Activated naive CD4-positive, alpha-beta T cell treated with anti-CD3 and anti-CD28 coated beads for 36 hours (primary cell): ENCODE measurements around the gene ZNF526. TPM values are rescaled to one million over a fixed set of nuclear protein-coding genes. Genes with fewer than 3 reads are reported as not detected.

ENCODE experiments used
- CTCF ChIA-PET: fragments of 350-600 bp; sonication (Branson Sonifier 250); formaldehyde crosslinking; loops from one replicate; lab custom pipeline; 2021; ENCODE audit warnings: antibody characterized with exemption; lab: Charles Lee
- DNase-seq: peaks from one replicate; pipeline ENCODE4 v3.0.0-alpha.2; 2020
- H3K27ac Mint-ChIP-seq: one replicate; pipeline ENCODE4 v1.8.0; 2021; ENCODE audit warnings: mild to moderate bottlenecking, mixed read lengths
- H3K27me3 Mint-ChIP-seq: one replicate; pipeline ENCODE4 v1.8.0; 2021; ENCODE audit warnings: low read depth, mixed read lengths
- H3K36me3 Mint-ChIP-seq: one replicate; pipeline ENCODE4 v1.8.0; 2021; ENCODE audit warnings: low read depth, mixed read lengths
- H3K4me1 Mint-ChIP-seq: one replicate; pipeline ENCODE4 v1.8.0; 2021; ENCODE audit warnings: low read depth, mixed read lengths
- H3K4me3 Mint-ChIP-seq: one replicate; pipeline ENCODE4 v1.8.0; 2021; ENCODE audit warnings: mild to moderate bottlenecking, moderate library complexity, mixed read lengths
- H3K9me3 Mint-ChIP-seq: one replicate; pipeline ENCODE4 v1.8.0; 2021; ENCODE audit warnings: mixed read lengths
- intact Hi-C: fragments of 100-400 bp; cut with micrococcal nuclease; formaldehyde crosslinking; loops from one replicate; pipeline ENCODE4 v1.15.1; 2023
- total RNA-seq, 2 experiments: library from RNA; stranded (reverse); gene quantifications; one replicate each; pipeline ENCODE4 v1.2.3, GENCODE V29; 2021

ZNF526 gene
- total RNA-seq, 2 experiments from 2014 or later, result 11.5 to 11.6 TPM

GRCh38 chr19:42198676-42199439, 21.3 kb upstream of the ZNF526 start:
- Mint-ChIP-seq H3K4me3 (peak overlapping the region; percentile 58), H3K27ac (peak overlapping the region; percentile 96), H3K36me3 (peaks cover 38% of the 10 kb centered on the region), H3K27me3 (no peaks in the 10 kb centered on the region), H3K9me3 (no peaks in the 10 kb centered on the region), H3K4me1 (peaks cover 76% of the 10 kb centered on the region)
- peak; percentile 87 for DNase-seq
- CTCF ChIA-PET, result interaction anchor here (0.5 to 1.9 kb wide), 5 partner anchors 10 to 199 kb away, joined by 3 to 8 read pairs (median 3); partner anchors contain the start of gene POU2F2
- intact Hi-C loops, result loop anchor here (1.0 kb wide), 6 partner anchors 18 to 126 kb away; partner anchors contain the start of genes DEDD2, GSK3A and MEGF8

- intact Hi-C loops, result loop anchor here (1.0 to 2.0 kb wide), 7 partner anchors 18 to 126 kb away; partner anchors contain the start of genes DEDD2, GSK3A and MEGF8
- DNase-seq, result peak; percentile 88
- Mint-ChIP-seq H3K9me3 (no peaks in the 10 kb centered on the region), H3K4me1 (peaks cover 79% of the 10 kb centered on the region), H3K27ac (peak overlapping the region; percentile 96), H3K27me3 (no peaks in the 10 kb centered on the region), H3K4me3 (peak overlapping the region; percentile 58), H3K36me3 (peaks cover 39% of the 10 kb centered on the region)
- CTCF ChIA-PET, result interaction anchor here (0.7 to 1.9 kb wide), 3 partner anchors 10 to 16 kb away, joined by 3 to 8 read pairs (median 4); no protein-coding TSS in a partner anchor
Observed at GRCh38 chr19:42199440-42200115, 20.5 kb upstream of the ZNF526 start.

DNA sequence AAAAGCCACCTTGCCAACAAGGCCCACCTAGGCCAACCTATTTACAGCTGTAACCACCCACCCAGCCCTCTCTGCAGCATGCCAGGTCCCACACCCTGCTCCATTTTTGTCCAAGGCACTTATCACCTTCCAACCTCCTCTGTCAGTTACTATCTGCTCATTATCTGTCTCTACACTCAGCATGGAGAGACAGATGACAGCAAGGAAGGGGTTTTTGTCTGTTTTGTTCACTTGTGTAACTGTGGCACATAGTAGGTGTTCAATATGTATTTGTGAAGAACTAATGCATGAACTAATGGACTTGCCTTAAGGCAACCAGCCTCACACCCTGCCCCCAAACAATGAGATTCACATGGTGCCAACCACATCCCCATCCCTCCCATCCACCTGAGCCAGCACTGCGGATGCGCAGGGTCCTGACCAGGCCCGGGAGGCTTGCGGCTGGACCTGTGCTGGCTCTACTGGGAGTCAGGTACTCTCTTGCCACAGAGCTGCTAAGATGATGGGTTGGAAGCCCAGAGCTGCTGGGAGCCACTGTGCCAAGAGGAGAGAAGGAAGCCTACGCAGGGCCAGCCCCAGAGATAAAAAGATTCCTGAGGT, 19.9 kb upstream of the ZNF526 start:
- Mint-ChIP-seq H3K9me3 (no peaks in the 10 kb centered on the region), H3K27me3 (no peaks in the 10 kb centered on the region), H3K4me1 (peaks cover 86% of the 10 kb centered on the region), H3K36me3 (peaks cover 43% of the 10 kb centered on the region), H3K27ac (peak overlapping the region; percentile 96), H3K4me3 (peak overlapping the region; percentile 58)
- intact Hi-C loops, result loop anchor here (2.0 kb wide), 1 partner anchor 83 kb away; no protein-coding TSS in a partner anchor
- CTCF ChIA-PET, result interaction anchor here (1.0 kb wide), 1 partner anchor 15 kb away, joined by 5 read pairs; no protein-coding TSS in a partner anchor
- no peak for DNase-seq

DNA sequence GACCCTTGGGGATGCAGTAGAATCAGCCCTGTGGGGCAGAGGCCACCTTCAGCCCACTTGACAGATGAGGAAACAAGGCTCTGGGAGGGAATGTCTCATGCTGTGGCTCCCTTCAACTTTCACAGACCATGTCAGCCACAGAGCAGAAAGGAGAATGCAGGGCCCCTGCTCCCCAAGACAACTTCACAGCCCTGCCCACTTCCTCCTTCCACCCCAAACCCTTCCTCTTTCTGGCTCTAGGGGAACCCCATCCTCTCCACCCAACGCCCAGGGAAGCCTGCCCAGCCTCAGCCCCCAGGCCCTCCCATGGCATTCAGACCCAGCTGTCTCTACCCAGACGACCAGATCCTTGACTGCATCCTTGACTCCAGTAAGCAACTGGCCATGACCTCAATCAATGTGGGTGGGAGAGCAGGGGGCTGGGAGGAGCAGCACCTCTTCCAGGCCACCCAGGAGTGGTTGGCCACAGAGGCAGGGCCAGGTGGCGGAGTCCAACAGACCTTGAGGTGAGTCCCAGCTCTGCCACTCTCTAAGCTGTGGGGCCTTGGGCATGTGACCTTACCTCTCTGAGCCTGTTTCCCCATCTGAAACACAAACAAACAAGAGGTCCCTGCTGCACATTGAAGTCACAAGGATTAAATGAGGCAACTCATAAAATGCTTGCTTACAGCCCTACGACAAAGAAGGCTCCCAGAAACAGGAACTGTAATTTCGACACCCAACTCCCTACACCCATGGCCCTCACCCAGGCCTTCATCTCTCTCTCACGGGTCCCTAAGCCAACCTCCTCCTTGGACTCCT, 18.4 kb upstream of the ZNF526 start:
- CTCF ChIA-PET, result interaction anchor here (0.7 to 1.4 kb wide), 5 partner anchors 12 to 168 kb away, joined by 3 to 5 read pairs (median 4); partner anchors contain the start of gene DEDD2
- intact Hi-C loops, result loop anchor here (2.0 kb wide), 1 partner anchor 81 kb away; no protein-coding TSS in a partner anchor
- Mint-ChIP-seq H3K27me3 (no peaks in the 10 kb centered on the region), H3K27ac (peak overlapping the region; percentile 96), H3K4me3 (peak overlapping the region; percentile 68), H3K9me3 (no peaks in the 10 kb centered on the region), H3K4me1 (peaks cover 85% of the 10 kb centered on the region), H3K36me3 (peaks cover 40% of the 10 kb centered on the region)
- DNase-seq, result peak; percentile 84

GRCh38 chr19:42202290-42202880, 17.7 kb upstream of the ZNF526 start:
- CTCF ChIA-PET, result interaction anchor here (0.5 to 1.4 kb wide), 5 partner anchors 13 to 94 kb away, joined by 3 to 7 read pairs (median 4); partner anchors contain the start of gene DEDD2
- Mint-ChIP-seq H3K27me3 (no peaks in the 10 kb centered on the region), H3K4me3 (peak overlapping the region; percentile 10), H3K27ac (peak overlapping the region; percentile 96), H3K4me1 (peaks cover 84% of the 10 kb centered on the region), H3K36me3 (peaks cover 37% of the 10 kb centered on the region), H3K9me3 (no peaks in the 10 kb centered on the region)
- intact Hi-C loops, result no loop called here
- DNase-seq, result no peak

- no peak overlapping the region for H3K4me3 Mint-ChIP-seq
- CTCF ChIA-PET, result interaction anchor here (0.8 kb wide), 1 partner anchor 18 kb away, joined by 3 read pairs; no protein-coding TSS in a partner anchor
Observed at GRCh38 chr19:42203700-42204099, 16.4 kb upstream of the ZNF526 start.

GRCh38 chr19:42204664-42205063, 15.4 kb upstream of the ZNF526 start:
- Mint-ChIP-seq H3K4me3 (no peak overlapping the region), H3K4me1 (peaks cover 81% of the 10 kb centered on the region), H3K9me3 (no peaks in the 10 kb centered on the region), H3K36me3 (peaks cover 42% of the 10 kb centered on the region), H3K27me3 (no peaks in the 10 kb centered on the region), H3K27ac (peak overlapping the region; percentile 65)
- no peak for DNase-seq
- CTCF ChIA-PET, result interaction anchor here (0.5 to 1.1 kb wide), 2 partner anchors 20 to 76 kb away, joined by 3 read pairs; no protein-coding TSS in a partner anchor
- intact Hi-C loops, result no loop called here

More at GRCh38 chr19:42203700-42204099, 16.4 kb upstream of the ZNF526 start:
- intact Hi-C loops, result no loop called here
- peak overlapping the region; percentile 65 for H3K27ac Mint-ChIP-seq
- peaks cover 41% of the 10 kb centered on the region for H3K36me3 Mint-ChIP-seq
- no peaks in the 10 kb centered on the region for H3K9me3 Mint-ChIP-seq
- H3K27me3 Mint-ChIP-seq, result no peaks in the 10 kb centered on the region
- peaks cover 90% of the 10 kb centered on the region for H3K4me1 Mint-ChIP-seq
- no peak for DNase-seq

GRCh38 chr19:42206871-42207755, 13.0 kb upstream of the ZNF526 start:
- peaks cover 59% of the 10 kb centered on the region for H3K4me1 Mint-ChIP-seq
- H3K9me3 Mint-ChIP-seq, result no peaks in the 10 kb centered on the region
- H3K27me3 Mint-ChIP-seq, result no peaks in the 10 kb centered on the region
- H3K4me3 Mint-ChIP-seq, result no peak overlapping the region
- peaks cover 39% of the 10 kb centered on the region for H3K36me3 Mint-ChIP-seq
- peak overlapping the region; percentile 60 for H3K27ac Mint-ChIP-seq
- no peak for DNase-seq
- intact Hi-C loops, result no loop called here
- CTCF ChIA-PET, result interaction anchor here (0.7 to 1.2 kb wide), 3 partner anchors 10 to 110 kb away, joined by 3 to 4 read pairs (median 3); partner anchors contain the start of gene DEDD2

DNA sequence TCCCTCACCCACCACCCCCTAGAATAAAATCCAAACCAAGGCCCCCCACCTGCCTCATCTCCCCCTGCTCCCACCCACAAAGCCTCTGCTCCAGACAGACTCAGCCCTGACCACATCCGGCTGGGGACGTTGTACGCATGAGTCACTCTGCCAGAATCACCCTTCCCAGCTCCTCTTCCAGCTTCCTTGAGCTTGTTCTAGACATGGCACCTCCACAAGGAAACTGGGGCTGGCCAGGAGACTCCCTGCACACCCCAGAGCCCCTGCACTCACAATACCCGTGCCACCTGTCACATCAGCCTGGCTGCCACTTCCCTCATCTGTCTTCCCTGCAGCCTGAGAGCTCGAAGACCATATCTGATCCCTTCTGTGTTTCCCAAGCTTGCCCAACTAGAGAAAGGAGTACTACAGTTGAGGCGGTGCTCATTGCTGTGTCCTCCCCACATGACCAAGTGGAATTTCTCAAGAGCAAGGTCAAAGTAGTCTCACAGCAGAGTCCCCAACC, 12.3 kb upstream of the ZNF526 start:
- H3K27me3 Mint-ChIP-seq, result no peaks in the 10 kb centered on the region
- intact Hi-C loops, result no loop called here
- peak overlapping the region; percentile 60 for H3K27ac Mint-ChIP-seq
- H3K36me3 Mint-ChIP-seq, result peaks cover 37% of the 10 kb centered on the region
- CTCF ChIA-PET, result interaction anchor here (1.0 to 1.2 kb wide), 2 partner anchors 9 to 23 kb away, joined by 3 read pairs; partner anchors contain the start of gene DEDD2
- no peaks in the 10 kb centered on the region for H3K9me3 Mint-ChIP-seq
- H3K4me1 Mint-ChIP-seq, result peaks cover 55% of the 10 kb centered on the region
- no peak overlapping the region for H3K4me3 Mint-ChIP-seq
- peak; percentile 40 for DNase-seq

- Mint-ChIP-seq H3K27ac (peak overlapping the region; percentile 38), H3K4me3 (no peak overlapping the region), H3K27me3 (no peaks in the 10 kb centered on the region), H3K36me3 (peaks cover 40% of the 10 kb centered on the region), H3K9me3 (no peaks in the 10 kb centered on the region), H3K4me1 (peaks cover 56% of the 10 kb centered on the region)
- intact Hi-C loops, result no loop called here
- CTCF ChIA-PET, result no interaction called here
- no peak for DNase-seq
Observed at GRCh38 chr19:42208612-42209011, 11.5 kb upstream of the ZNF526 start.
